ENCODE measurements around the gene GRIA1. TPM values are rescaled to one million over a fixed set of nuclear protein-coding genes. Genes with fewer than 3 reads are reported as not detected.
"Not testable (repeated sequence)": the region's sequence is repeated elsewhere in the genome, so short reads cannot be mapped to it uniquely, and the experiment has no call there.

The GRIA1 gene
- total RNA-seq, 1 donor from 2014 or later = not detected

- no peak for ATAC-seq
These were observed 293.8 kb downstream of the GRIA1 start for GRCh38 chr5:153784277-153784676.

GRCh38 chr5:153791339-153791738, 300.9 kb downstream of the GRIA1 start:
- ATAC-seq = no peak

- ATAC-seq = no peak
These were observed 301.8 kb downstream of the GRIA1 start for GRCh38 chr5:153792305-153792704.

GRCh38 chr5:153793699-153794098, 303.2 kb downstream of the GRIA1 start:
- no peak for ATAC-seq

GRCh38 chr5:153794327-153794726, 303.9 kb downstream of the GRIA1 start:
- no peak for ATAC-seq

- no peak for ATAC-seq
These were observed 306.1 kb downstream of the GRIA1 start for GRCh38 chr5:153796527-153796926.

- no peak for ATAC-seq
These were observed 307.0 kb downstream of the GRIA1 start for GRCh38 chr5:153797484-153797883.

GRCh38 chr5:153798830-153799229, 308.4 kb downstream of the GRIA1 start:
- no peak for ATAC-seq

- ATAC-seq = no peak
These were observed 309.0 kb downstream of the GRIA1 start for GRCh38 chr5:153799466-153799865.

GRCh38 chr5:153802050-153802821, 311.8 kb downstream of the GRIA1 start:
- no peak for ATAC-seq

- no peak for ATAC-seq
These were observed 317.3 kb downstream of the GRIA1 start for GRCh38 chr5:153807801-153808200.

- ATAC-seq = no peak
These were observed 318.7 kb downstream of the GRIA1 start for GRCh38 chr5:153809166-153809565.

- no peak for ATAC-seq
These were observed 323.4 kb downstream of the GRIA1 start for GRCh38 chr5:153813901-153814300.

- no peak for ATAC-seq
These were observed 326.4 kb downstream of the GRIA1 start for GRCh38 chr5:153816870-153817269.

- no peak for ATAC-seq
These were observed 328.2 kb downstream of the GRIA1 start for GRCh38 chr5:153818626-153819025.

- no peak for ATAC-seq
These were observed 332.6 kb downstream of the GRIA1 start for GRCh38 chr5:153823036-153823435.

GRCh38 chr5:153824909-153825308, 334.4 kb downstream of the GRIA1 start:
- no peak for ATAC-seq

GRCh38 chr5:153827397-153827796, 336.9 kb downstream of the GRIA1 start:
- no peak for ATAC-seq

- ATAC-seq = no peak
These were observed 339.1 kb downstream of the GRIA1 start for GRCh38 chr5:153829510-153830065.

- no peak for ATAC-seq
These were observed 341.5 kb downstream of the GRIA1 start for GRCh38 chr5:153831973-153832372.

- no peak for ATAC-seq
These were observed 345.5 kb downstream of the GRIA1 start for GRCh38 chr5:153835891-153836515.

- not testable (repeated sequence) for ATAC-seq
These were observed 359.0 kb downstream of the GRIA1 start for GRCh38 chr5:153849303-153850113.

Data from esophagus mucosa (tissue), 1 donor.